ENCODE results near the gene FBXL15.

Gene FBXL15

DNA sequence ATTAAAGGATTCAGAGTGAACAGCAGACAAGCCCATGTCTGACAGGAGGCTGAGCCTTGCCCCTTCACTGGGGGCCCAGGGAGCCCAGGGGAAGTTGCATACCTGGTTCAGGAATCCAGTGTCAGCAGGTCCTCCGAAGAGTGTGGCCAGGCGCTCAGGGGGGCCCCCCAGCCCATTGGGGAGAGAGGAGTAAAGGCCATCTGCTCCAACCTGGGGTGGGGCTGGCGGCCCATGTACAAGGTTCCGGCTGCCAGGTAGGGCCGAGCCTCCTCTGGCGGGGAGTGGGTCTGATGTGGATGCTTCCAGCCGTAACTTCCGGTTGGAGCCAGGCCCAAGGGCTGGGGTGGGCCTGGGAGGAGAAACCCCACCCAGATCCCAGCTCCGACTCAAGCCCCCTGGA lies 4.4 kb upstream of the FBXL15 start:
- H3K4me3 ChIP-seq (ENCODE audit: low read depth, low read length) = no peak overlapping the region
- TF ChIP-seq, protein P1, sequence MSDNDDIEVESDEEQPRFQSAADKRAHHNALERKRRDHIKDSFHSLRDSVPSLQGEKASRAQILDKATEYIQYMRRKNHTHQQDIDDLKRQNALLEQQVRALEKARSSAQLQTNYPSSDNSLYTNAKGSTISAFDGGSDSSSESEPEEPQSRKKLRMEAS (IDR thresholded peaks at IDR 0.05; ENCODE audit: low read depth, low read length) = no peak
- TF ChIP-seq MYC (IDR thresholded peaks at IDR 0.05; ENCODE audit: low read depth, low read length) = no peak
- no peak for TF ChIP-seq POLR2A (IDR thresholded peaks at IDR 0.05; ENCODE audit: extremely low read depth, insufficient read length)
- TF ChIP-seq, protein P2, sequence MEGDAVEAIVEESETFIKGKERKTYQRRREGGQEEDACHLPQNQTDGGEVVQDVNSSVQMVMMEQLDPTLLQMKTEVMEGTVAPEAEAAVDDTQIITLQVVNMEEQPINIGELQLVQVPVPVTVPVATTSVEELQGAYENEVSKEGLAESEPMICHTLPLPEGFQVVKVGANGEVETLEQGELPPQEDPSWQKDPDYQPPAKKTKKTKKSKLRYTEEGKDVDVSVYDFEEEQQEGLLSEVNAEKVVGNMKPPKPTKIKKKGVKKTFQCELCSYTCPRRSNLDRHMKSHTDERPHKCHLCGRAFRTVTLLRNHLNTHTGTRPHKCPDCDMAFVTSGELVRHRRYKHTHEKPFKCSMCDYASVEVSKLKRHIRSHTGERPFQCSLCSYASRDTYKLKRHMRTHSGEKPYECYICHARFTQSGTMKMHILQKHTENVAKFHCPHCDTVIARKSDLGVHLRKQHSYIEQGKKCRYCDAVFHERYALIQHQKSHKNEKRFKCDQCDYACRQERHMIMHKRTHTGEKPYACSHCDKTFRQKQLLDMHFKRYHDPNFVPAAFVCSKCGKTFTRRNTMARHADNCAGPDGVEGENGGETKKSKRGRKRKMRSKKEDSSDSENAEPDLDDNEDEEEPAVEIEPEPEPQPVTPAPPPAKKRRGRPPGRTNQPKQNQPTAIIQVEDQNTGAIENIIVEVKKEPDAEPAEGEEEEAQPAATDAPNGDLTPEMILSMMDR (IDR thresholded peaks at IDR 0.05; ENCODE audit: low read depth, low read length) = no peak
- DNase-seq (ENCODE audit: low read depth) = no peak

DNA sequence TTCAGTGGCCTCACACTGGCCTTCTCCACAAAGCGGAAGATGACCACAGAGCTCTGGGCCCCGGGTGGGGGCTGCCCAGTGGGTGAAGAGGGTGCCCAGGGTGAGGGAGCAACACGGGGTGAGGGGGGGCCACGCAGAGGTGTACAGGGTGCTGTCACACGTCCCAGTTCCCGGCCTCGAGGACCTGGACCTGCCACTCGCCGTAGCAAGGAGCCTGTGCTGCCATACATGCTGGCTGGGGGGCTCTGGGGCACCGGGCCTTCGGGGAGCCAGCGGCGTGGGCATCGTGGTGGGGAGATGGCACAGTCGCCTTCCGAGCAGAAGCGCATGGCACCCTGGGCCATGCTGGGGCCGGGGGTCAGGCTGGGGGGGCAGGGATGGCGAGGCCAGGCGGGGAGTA lies 3.9 kb upstream of the FBXL15 start:
- TF ChIP-seq POLR2A (IDR thresholded peaks at IDR 0.05; ENCODE audit: extremely low read depth, insufficient read length) = no peak
- TF ChIP-seq, protein P1 (IDR thresholded peaks at IDR 0.05; ENCODE audit: low read depth, low read length) = no peak
- TF ChIP-seq, protein P2 (IDR thresholded peaks at IDR 0.05; ENCODE audit: low read depth, low read length) = no peak
- no peak for TF ChIP-seq MYC (IDR thresholded peaks at IDR 0.05; ENCODE audit: low read depth, low read length)
- no peak overlapping the region for H3K4me3 ChIP-seq (ENCODE audit: low read depth, low read length)
- DNase-seq (ENCODE audit: low read depth) = no peak

DNA sequence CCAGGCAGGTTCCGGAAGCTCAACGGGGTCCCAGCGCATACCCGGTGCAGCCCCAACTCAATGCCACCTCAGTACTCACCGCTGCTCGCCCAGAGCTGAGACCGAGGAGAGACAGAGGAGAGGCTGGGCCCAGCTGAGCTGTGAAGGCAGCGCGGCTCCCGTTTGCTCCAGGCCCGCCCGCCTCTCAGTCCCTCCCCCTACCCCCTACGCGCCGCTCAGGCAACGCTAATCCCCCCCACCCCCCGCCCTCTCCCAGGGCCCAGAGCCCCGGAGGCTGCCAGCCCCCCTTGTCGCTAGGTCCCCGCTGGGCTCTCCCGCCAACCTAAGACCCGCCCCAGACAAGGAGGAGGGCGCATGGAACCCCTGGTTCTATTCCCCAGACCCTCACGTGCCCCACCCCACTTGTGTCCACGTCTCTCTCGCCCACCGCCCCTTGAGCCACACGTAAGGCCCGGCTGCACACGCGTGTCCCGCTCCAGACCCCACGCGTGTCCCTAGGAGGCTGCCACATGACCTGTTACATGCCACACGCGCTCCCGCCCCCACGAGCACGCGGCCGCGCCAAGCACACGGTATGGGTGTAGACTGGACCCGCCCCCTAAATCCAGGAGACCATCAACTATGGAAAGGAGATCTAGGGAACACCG lies 1.9 kb upstream of the FBXL15 start, which contains the start of gene PSD:
Gene PSD, minus strand, starts transcription at position 164 of the 647 bp plus-strand sequence. CDS start 1,747 bp downstream, outside the sequence.
- TF ChIP-seq, protein P2 (IDR thresholded peaks at IDR 0.05; ENCODE audit: low read depth, low read length) = no peak
- TF ChIP-seq, protein P1 (IDR thresholded peaks at IDR 0.05; ENCODE audit: low read depth, low read length) = no peak
- TF ChIP-seq POLR2A (IDR thresholded peaks at IDR 0.05; ENCODE audit: extremely low read depth, insufficient read length) (no peak), MYC (IDR thresholded peaks at IDR 0.05; ENCODE audit: low read depth, low read length) (no peak)
- DNase-seq (ENCODE audit: low read depth) = no peak
- no peak within 1 kb of the TSS for H3K4me3 ChIP-seq (ENCODE audit: low read depth, low read length)

DNA sequence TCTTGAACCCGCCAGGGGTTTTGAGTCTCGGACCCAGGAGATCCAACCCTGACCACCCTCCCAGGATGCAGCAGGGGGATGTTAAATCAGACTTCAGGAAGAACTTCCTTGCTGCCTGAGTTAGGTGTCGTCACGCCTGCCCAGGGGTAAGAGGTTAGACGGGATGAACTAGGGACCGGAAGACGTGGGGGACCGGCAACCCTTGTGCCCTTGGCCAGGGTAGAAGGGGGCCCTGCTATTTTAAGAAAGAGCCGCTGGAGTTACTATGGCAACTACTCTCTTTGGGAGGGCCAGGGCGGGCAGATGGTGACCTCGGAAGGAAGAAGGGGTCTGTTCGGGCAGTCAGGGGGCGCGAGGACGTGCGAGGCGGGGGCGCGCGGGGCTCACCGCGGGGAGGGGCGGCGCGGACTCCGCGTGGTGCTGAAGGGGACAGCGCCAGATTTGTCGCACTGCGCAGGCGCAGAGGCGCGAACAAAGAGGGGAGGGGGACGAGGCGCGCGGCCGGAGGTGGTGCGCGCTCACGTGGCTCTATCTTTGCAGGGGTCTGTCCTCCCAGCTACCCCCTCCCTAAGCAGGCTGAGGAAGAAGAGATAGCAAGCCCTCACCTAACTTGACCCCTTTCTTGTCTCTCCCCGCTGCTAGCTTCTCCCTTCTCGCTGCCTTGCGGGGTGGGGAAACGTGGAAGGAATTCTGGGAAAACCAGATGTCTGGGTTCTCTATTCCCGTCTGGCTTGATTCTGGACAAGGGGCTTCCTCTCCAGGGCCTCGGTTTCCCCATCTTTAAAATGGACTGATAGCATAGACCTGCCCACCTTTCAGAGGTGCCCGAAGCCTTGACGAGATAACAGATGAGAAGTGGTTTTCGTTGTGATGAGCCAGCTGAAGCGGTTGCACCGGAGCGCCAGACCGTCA lies 1.1 kb upstream of the FBXL15 start:
- H3K4me3 ChIP-seq (ENCODE audit: low read depth, low read length) = peak overlapping the region; percentile 88
- peak; percentile 66 for DNase-seq (ENCODE audit: low read depth)
- TF ChIP-seq, protein P1 (IDR thresholded peaks at IDR 0.05; ENCODE audit: low read depth, low read length) = no peak
- TF ChIP-seq, protein P2 (IDR thresholded peaks at IDR 0.05; ENCODE audit: low read depth, low read length) = peak; percentile 3

DNA sequence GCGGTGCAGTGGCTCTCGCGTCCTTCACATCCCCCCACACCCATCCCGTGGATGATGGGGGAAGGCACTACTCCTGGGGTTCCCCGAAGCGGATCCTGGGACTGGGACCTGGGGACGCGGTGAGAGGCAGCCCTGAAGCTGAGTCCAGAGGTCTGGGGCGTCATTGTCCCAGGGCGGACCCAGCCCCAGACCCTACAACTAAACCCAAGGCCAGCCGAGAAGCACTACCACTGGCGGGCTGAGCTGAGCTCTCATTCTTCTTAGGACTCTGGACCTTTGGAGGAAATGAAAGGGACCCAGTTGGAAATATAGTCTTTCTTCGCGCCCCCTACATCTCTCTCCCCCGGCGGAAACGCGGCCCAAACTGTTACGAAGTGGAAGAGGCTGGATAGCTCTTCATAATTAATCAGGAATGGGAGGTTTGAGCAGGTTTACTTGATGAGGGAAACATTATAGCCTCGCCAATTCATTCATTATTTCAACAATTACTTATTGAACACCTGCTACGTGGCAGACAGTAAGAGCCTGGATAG lies 389 bp upstream of the FBXL15 start:
- peak overlapping the region; percentile 88 for H3K4me3 ChIP-seq (ENCODE audit: low read depth, low read length)
- DNase-seq (ENCODE audit: low read depth) = no peak
- TF ChIP-seq POLR2A (IDR thresholded peaks at IDR 0.05; ENCODE audit: extremely low read depth, insufficient read length) = no peak
- TF ChIP-seq MYC (IDR thresholded peaks at IDR 0.05; ENCODE audit: low read depth, low read length) = no peak
- TF ChIP-seq, protein P2 (IDR thresholded peaks at IDR 0.05; ENCODE audit: low read depth, low read length) = no peak
- TF ChIP-seq, protein P1 (IDR thresholded peaks at IDR 0.05; ENCODE audit: low read depth, low read length) = no peak

Data from NB4 (cell line).